ENCODE results near the gene ZDHHC13.

DNA sequence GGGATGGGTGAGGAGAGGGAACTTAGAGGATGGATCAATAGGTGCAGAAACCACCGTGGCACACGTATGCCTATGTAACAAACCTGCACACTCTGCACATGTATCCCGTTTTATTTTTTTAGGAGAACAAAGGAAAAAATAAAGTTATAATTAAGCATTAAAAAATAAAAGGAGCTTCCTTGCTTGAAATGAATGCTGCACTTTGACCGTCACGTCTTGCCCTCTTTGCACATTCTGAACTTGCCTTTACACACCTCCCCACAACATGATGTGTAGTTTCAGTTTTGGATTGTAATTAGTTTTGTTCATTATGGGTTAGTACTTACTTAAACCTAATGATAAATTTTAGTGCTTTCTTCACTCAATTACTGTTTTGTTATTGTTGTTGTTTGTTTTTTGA, 87.9 kb downstream of the ZDHHC13 start:
- TF ChIP-seq, protein P1, sequence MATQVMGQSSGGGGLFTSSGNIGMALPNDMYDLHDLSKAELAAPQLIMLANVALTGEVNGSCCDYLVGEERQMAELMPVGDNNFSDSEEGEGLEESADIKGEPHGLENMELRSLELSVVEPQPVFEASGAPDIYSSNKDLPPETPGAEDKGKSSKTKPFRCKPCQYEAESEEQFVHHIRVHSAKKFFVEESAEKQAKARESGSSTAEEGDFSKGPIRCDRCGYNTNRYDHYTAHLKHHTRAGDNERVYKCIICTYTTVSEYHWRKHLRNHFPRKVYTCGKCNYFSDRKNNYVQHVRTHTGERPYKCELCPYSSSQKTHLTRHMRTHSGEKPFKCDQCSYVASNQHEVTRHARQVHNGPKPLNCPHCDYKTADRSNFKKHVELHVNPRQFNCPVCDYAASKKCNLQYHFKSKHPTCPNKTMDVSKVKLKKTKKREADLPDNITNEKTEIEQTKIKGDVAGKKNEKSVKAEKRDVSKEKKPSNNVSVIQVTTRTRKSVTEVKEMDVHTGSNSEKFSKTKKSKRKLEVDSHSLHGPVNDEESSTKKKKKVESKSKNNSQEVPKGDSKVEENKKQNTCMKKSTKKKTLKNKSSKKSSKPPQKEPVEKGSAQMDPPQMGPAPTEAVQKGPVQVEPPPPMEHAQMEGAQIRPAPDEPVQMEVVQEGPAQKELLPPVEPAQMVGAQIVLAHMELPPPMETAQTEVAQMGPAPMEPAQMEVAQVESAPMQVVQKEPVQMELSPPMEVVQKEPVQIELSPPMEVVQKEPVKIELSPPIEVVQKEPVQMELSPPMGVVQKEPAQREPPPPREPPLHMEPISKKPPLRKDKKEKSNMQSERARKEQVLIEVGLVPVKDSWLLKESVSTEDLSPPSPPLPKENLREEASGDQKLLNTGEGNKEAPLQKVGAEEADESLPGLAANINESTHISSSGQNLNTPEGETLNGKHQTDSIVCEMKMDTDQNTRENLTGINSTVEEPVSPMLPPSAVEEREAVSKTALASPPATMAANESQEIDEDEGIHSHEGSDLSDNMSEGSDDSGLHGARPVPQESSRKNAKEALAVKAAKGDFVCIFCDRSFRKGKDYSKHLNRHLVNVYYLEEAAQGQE (IDR thresholded peaks at IDR 0.05): no peak
- no peak for TF ChIP-seq ZBTB33 (IDR thresholded peaks at IDR 0.05)
- TF ChIP-seq, protein P2, sequence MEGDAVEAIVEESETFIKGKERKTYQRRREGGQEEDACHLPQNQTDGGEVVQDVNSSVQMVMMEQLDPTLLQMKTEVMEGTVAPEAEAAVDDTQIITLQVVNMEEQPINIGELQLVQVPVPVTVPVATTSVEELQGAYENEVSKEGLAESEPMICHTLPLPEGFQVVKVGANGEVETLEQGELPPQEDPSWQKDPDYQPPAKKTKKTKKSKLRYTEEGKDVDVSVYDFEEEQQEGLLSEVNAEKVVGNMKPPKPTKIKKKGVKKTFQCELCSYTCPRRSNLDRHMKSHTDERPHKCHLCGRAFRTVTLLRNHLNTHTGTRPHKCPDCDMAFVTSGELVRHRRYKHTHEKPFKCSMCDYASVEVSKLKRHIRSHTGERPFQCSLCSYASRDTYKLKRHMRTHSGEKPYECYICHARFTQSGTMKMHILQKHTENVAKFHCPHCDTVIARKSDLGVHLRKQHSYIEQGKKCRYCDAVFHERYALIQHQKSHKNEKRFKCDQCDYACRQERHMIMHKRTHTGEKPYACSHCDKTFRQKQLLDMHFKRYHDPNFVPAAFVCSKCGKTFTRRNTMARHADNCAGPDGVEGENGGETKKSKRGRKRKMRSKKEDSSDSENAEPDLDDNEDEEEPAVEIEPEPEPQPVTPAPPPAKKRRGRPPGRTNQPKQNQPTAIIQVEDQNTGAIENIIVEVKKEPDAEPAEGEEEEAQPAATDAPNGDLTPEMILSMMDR (IDR thresholded peaks at IDR 0.05; ENCODE audit: low read depth, low read length, missing input control): no peak
- no peak for TF ChIP-seq SP1 (IDR thresholded peaks at IDR 0.05)
- TF ChIP-seq TAF1 (conservative IDR thresholded peaks at IDR 0.05): no peak
- TF ChIP-seq RAD21 (IDR thresholded peaks at IDR 0.05): no peak
- no peak for TF ChIP-seq EGR1 (IDR thresholded peaks at IDR 0.05; ENCODE audit: low read depth in 2 of 2)
- TF ChIP-seq GABPA (IDR thresholded peaks at IDR 0.05 in 1 of 2, conservative IDR thresholded peaks at IDR 0.05 in 1 of 2): no peak
- no peak for TF ChIP-seq YY1 (IDR thresholded peaks at IDR 0.05)
- TF ChIP-seq RXRA (IDR thresholded peaks at IDR 0.05): no peak
